Measurements from ENCODE around the gene MOB3B.
A peak's percentile ranks its signal among the peaks of the same experiment; 100 is the strongest.
"Not testable (repeated sequence)": the region's sequence is repeated elsewhere in the genome, so short reads cannot be mapped to it uniquely, and the experiment has no call there.

The MOB3B gene

DNA sequence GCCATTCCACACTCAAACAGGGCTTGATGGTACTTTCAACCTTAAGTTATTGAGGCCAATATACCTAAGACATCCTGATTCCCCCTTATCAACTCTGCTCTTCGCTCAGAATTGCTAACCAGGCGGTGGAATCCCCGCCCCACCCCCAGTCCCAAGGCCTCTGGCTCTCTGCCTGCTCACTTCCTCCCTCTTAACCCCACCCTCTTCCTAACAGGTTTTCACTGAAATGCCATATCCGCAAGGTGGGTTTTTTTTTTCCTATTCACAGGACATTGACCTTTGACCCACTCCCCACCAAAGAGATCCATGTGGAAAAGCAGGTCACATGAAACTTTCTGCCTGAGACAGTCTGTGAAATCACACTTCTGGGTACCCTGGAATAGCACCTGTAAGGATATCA lies 72.2 kb downstream of the MOB3B start:
- Histone ChIP-seq H3K9ac (ENCODE audit: low read depth in 1 of 2, low read length in 2 of 2) (no peak overlapping the region), H3K4me1 (ENCODE audit: control insufficient read depth in 1 of 2, insufficient read depth in 2 of 2, low read length in 2 of 2) (peaks cover 42 to 48% of the 10 kb centered on the region in 2 donors), H3K36me3 (ENCODE audit: control insufficient read depth in 1 of 2, insufficient read depth in 2 of 2, low read length in 2 of 2) (peaks cover 11 to 24% of the 10 kb centered on the region in 2 donors), H3K27ac (ENCODE audit: low read depth, low read length) (no peak overlapping the region), H3K27me3 (ENCODE audit: control insufficient read depth in 1 of 2, insufficient read depth in 2 of 2, low read length in 2 of 2) (no peaks in the 10 kb centered on the region), H3K4me3 (ENCODE audit: low read depth in 1 of 2, low read length in 2 of 2) (no peak overlapping the region), H3K9me3 (ENCODE audit: control insufficient read depth in 1 of 2, low read length in 2 of 2) (no peaks in the 10 kb centered on the region)

DNA sequence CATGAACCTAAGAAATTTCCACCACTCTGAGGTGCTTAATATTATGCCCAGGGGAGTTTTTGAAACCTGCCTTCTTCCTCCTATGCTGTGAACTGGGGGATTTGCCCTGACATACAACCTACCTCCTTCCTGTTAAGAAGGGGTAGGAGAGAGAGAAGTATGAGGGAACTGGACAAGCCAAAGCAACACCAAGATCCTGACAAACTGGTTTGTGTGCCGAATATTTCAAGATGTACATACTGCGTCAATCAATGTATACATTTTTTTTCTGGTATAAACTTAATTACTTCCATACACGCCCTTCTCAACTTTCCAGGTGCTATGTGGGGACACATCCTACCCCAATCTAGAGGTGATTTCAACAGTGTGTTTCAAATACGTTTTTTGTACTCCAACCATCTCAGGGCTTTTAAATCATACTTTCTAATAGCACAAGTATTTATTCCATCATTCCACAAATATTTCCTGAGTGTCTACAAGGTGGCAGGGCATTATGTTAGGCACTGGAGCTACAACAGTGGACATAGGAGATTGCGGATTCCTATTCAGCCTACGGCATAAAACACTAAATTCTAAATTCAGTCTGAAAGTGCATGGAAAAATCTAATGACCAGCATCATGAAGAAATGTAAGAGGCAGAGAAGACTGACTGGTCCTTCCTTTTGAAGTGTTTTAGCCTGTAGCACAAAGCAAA lies 75.6 kb downstream of the MOB3B start:
- Histone ChIP-seq H3K4me3 (ENCODE audit: low read depth in 1 of 2, low read length in 2 of 2) (no peak overlapping the region), H3K4me1 (ENCODE audit: control insufficient read depth in 1 of 2, insufficient read depth in 2 of 2, low read length in 2 of 2) (peaks cover 17 to 26% of the 10 kb centered on the region in 2 donors), H3K36me3 (ENCODE audit: control insufficient read depth in 1 of 2, insufficient read depth in 2 of 2, low read length in 2 of 2) (peaks cover 11 to 21% of the 10 kb centered on the region in 2 donors), H3K9me3 (ENCODE audit: control insufficient read depth in 1 of 2, low read length in 2 of 2) (no peaks in the 10 kb centered on the region), H3K27me3 (ENCODE audit: control insufficient read depth in 1 of 2, insufficient read depth in 2 of 2, low read length in 2 of 2) (no peaks in the 10 kb centered on the region), H3K27ac (ENCODE audit: low read depth, low read length) (no peak overlapping the region), H3K9ac (ENCODE audit: low read depth in 1 of 2, low read length in 2 of 2) (no peak overlapping the region)

DNA sequence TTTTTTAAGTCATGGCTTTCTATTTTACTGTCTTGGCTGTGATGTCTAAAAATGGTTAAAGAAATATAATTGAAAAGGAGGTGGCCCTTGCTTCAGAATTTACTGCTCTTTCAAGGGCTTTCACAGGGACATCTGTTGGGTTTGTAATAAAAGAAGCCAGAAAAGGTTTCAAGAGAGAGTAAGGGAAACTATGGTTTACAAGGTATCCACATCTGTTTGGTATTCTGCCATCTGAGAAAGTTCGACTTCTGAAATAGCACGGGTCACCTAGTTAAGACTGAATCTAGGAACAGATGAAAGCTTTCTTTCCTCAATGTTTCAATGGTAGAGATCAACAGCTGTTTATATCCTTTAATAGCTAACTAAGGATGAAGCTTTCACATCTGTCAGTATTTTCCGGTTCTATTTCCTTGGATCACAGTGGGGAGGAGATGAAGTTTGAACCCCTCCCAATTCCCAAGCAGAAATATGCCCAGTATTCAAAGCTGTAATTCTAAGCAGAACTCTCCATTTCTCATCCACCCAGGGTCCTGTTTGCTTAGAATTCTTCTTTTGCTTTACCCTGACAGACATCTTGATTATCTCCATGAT lies 78.3 kb downstream of the MOB3B start:
- H3K4me3 ChIP-seq (ENCODE audit: low read depth in 1 of 2, low read length in 2 of 2): no peak overlapping the region
- H3K27ac ChIP-seq (ENCODE audit: low read depth, low read length): no peak overlapping the region
- no peaks in the 10 kb centered on the region for H3K27me3 ChIP-seq (ENCODE audit: control insufficient read depth in 1 of 2, insufficient read depth in 2 of 2, low read length in 2 of 2)
- H3K9me3 ChIP-seq (ENCODE audit: control insufficient read depth in 1 of 2, low read length in 2 of 2): no peaks in the 10 kb centered on the region
- peaks cover 11 to 21% of the 10 kb centered on the region in 2 donors for H3K36me3 ChIP-seq (ENCODE audit: control insufficient read depth in 1 of 2, insufficient read depth in 2 of 2, low read length in 2 of 2)
- peaks cover 0 to 9% of the 10 kb centered on the region in 2 donors for H3K4me1 ChIP-seq (ENCODE audit: control insufficient read depth in 1 of 2, insufficient read depth in 2 of 2, low read length in 2 of 2)
- no peak overlapping the region for H3K9ac ChIP-seq (ENCODE audit: low read depth in 1 of 2, low read length in 2 of 2)

DNA sequence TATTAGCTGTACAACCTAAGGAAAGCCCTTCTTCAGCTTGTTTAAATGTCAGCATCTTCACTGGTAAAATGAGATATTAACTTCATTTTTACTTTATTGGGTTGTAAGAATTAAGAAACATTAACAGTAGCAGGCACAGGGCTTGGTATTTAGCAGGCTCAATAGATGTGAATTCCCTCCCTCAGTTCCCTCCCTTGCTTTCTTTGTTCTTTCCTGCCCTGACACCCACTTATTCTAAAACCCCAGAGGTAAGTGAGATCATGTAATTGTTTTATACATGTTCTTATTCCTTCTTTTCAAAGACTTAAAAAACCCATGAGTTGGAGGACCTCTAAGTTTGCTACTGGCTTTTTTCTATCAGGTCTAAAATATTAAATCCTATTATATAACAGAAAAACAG lies 78.9 kb downstream of the MOB3B start:
- Histone ChIP-seq H3K27ac (ENCODE audit: low read depth, low read length) (no peak overlapping the region), H3K36me3 (ENCODE audit: control insufficient read depth in 1 of 2, insufficient read depth in 2 of 2, low read length in 2 of 2) (peaks cover 11 to 22% of the 10 kb centered on the region in 2 donors), H3K9ac (ENCODE audit: low read depth in 1 of 2, low read length in 2 of 2) (no peak overlapping the region)

DNA sequence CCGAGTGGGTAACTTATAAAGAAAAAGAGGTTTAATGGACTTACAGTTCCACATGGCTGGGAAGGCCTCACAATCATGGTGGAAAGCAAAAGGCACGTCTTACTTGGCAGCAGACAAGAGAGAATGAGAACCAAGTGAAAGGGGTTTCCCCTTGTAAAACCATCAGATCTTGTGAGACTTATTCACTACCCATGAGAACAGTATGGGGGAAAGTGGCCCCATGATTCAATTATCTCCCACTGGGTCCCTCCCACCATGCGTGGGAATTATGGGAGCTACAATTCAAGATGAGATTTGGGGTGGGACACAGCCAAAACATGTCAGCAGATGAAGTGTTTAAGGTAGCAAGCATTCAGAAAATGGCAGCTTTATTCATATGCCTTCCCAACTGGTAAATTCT lies 81.3 kb downstream of the MOB3B start:
- H3K36me3 ChIP-seq (ENCODE audit: control insufficient read depth in 1 of 2, insufficient read depth in 2 of 2, low read length in 2 of 2); H3K9ac ChIP-seq (ENCODE audit: low read depth in 1 of 2, low read length in 2 of 2); H3K27ac ChIP-seq (ENCODE audit: low read depth, low read length); H3K27me3 ChIP-seq (ENCODE audit: control insufficient read depth in 1 of 2, insufficient read depth in 2 of 2, low read length in 2 of 2); H3K4me3 ChIP-seq (ENCODE audit: low read depth in 1 of 2, low read length in 2 of 2); H3K4me1 ChIP-seq (ENCODE audit: control insufficient read depth in 1 of 2, insufficient read depth in 2 of 2, low read length in 2 of 2); H3K9me3 ChIP-seq (ENCODE audit: control insufficient read depth in 1 of 2, low read length in 2 of 2): not testable (repeated sequence)

More for the DNA sequence above, 78.9 kb downstream of the MOB3B start:
- Histone ChIP-seq H3K4me1 (ENCODE audit: control insufficient read depth in 1 of 2, insufficient read depth in 2 of 2, low read length in 2 of 2) (peaks cover 0 to 9% of the 10 kb centered on the region in 2 donors), H3K9me3 (ENCODE audit: control insufficient read depth in 1 of 2, low read length in 2 of 2) (no peaks in the 10 kb centered on the region), H3K4me3 (ENCODE audit: low read depth in 1 of 2, low read length in 2 of 2) (no peak overlapping the region), H3K27me3 (ENCODE audit: control insufficient read depth in 1 of 2, insufficient read depth in 2 of 2, low read length in 2 of 2) (no peaks in the 10 kb centered on the region)

DNA sequence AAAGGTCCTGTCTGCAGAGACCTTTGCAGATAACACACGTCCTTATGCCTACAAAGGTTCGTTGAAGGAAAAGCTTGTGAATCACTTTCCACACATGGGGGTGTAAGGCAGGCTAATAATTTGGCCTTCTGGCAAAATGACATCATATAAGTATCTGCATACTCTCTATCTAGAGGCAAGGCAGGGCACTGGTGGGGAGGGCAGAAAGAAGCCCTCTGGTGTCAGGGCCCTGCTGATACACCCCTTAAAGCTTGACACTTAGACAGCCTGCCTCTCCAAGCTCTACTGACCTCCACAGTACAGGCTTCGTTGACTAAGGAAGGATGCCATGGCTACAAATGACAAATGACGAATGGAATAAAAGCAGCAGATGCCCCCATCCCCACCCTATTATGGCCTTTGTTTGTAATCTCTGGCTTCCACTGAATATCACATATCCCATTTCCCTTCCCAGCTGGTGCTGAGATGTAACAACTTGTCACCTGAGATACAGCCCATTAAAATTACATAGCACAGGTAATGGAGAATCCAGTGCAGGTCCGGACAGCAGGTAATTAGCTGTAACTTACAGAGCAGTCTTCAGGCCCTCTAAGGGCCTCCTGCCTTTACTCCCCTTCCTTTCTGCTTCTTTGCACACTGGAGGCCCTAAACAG lies 82.5 kb downstream of the MOB3B start:
- peaks cover 10 to 20% of the 10 kb centered on the region in 2 donors for H3K4me1 ChIP-seq (ENCODE audit: control insufficient read depth in 1 of 2, insufficient read depth in 2 of 2, low read length in 2 of 2)

DNA sequence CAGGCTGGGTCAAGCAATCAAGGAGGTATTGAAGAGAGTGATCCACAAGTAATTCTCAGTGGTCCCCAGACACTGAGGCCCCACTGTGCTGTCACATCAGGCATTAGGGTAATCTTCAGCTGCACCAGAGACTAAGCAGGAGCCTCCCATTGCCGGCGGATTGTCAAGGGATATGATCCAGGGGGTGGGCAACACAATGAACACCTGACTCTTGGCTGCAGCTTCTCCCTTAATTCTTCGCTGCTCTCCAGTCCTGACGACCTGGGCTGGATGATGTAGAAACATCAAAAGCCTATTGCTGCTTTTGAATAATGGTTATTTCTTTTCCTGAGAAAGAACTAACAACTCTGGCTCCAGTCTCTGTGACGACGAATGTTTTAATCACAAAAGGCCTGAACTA lies 83.9 kb downstream of the MOB3B start:
- Histone ChIP-seq H3K36me3 (ENCODE audit: control insufficient read depth in 1 of 2, insufficient read depth in 2 of 2, low read length in 2 of 2) (peaks cover 0 to 4% of the 10 kb centered on the region in 2 donors), H3K9ac (ENCODE audit: low read depth in 1 of 2, low read length in 2 of 2) (no peak overlapping the region), H3K27me3 (ENCODE audit: control insufficient read depth in 1 of 2, insufficient read depth in 2 of 2, low read length in 2 of 2) (no peaks in the 10 kb centered on the region), H3K9me3 (ENCODE audit: control insufficient read depth in 1 of 2, low read length in 2 of 2) (no peaks in the 10 kb centered on the region), H3K4me1 (ENCODE audit: control insufficient read depth in 1 of 2, insufficient read depth in 2 of 2, low read length in 2 of 2) (peaks cover 20 to 23% of the 10 kb centered on the region in 2 donors), H3K27ac (ENCODE audit: low read depth, low read length) (no peak overlapping the region), H3K4me3 (ENCODE audit: low read depth in 1 of 2, low read length in 2 of 2) (no peak overlapping the region)

More for the DNA sequence above, 82.5 kb downstream of the MOB3B start:
- no peak overlapping the region for H3K4me3 ChIP-seq (ENCODE audit: low read depth in 1 of 2, low read length in 2 of 2)
- peaks cover 0 to 4% of the 10 kb centered on the region in 2 donors for H3K36me3 ChIP-seq (ENCODE audit: control insufficient read depth in 1 of 2, insufficient read depth in 2 of 2, low read length in 2 of 2)
- H3K27me3 ChIP-seq (ENCODE audit: control insufficient read depth in 1 of 2, insufficient read depth in 2 of 2, low read length in 2 of 2): no peaks in the 10 kb centered on the region
- H3K9me3 ChIP-seq (ENCODE audit: control insufficient read depth in 1 of 2, low read length in 2 of 2): no peaks in the 10 kb centered on the region
- no peak overlapping the region for H3K27ac ChIP-seq (ENCODE audit: low read depth, low read length)
- no peak overlapping the region for H3K9ac ChIP-seq (ENCODE audit: low read depth in 1 of 2, low read length in 2 of 2)

DNA sequence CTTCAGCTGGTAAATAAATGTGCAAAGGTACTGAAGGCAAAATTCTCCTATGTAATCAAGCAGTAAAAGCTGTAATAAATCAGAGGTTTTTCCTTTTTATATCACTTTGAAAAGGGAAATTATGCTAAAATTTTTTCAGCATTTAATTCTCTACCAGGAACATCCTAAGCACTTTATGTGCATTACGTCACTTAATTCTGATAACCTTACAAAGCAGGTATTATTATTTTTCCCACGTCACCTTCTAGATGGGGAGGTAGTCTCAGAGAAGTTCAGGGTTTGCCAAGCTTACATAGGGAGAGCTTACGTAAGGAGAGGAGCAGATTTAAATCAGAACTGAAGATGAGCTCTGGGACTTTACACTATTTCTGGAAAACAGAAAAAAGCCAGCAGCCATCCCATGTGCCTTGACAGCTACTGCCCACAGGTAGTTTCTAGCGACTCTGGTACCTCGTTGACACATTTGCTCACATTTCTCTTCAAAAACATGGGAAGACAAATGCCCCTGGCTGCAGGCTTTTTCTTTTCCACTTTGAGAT lies 84.5 kb downstream of the MOB3B start:
- Histone ChIP-seq H3K9me3 (ENCODE audit: control insufficient read depth in 1 of 2, low read length in 2 of 2) (no peaks in the 10 kb centered on the region), H3K27me3 (ENCODE audit: control insufficient read depth in 1 of 2, insufficient read depth in 2 of 2, low read length in 2 of 2) (no peaks in the 10 kb centered on the region), H3K4me1 (ENCODE audit: control insufficient read depth in 1 of 2, insufficient read depth in 2 of 2, low read length in 2 of 2) (peaks cover 22 to 25% of the 10 kb centered on the region in 2 donors), H3K27ac (ENCODE audit: low read depth, low read length) (no peak overlapping the region), H3K36me3 (ENCODE audit: control insufficient read depth in 1 of 2, insufficient read depth in 2 of 2, low read length in 2 of 2) (peaks cover 0 to 4% of the 10 kb centered on the region in 2 donors), H3K9ac (ENCODE audit: low read depth in 1 of 2, low read length in 2 of 2) (no peak overlapping the region), H3K4me3 (ENCODE audit: low read depth in 1 of 2, low read length in 2 of 2) (no peak overlapping the region)

DNA sequence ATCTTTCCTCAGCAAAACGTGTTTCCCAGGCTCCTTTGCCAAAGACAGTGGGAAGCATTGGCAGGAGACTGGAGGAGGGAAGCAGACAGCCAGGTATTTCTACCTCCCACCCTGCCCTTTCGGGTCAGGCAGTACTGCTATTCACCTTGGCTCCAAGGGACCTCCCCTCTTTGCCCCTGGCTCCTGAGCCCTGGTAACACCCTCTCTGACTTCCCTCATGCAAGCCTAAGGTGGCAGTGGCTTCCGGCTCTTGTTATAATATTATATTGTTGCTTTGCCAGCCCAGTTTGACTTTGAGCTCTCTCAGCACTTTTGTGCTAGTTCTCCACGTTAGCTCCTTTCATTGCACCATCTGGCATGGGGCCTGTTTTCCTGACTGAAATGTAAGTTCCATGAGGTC lies 87.2 kb downstream of the MOB3B start:
- H3K9me3 ChIP-seq (ENCODE audit: control insufficient read depth in 1 of 2, low read length in 2 of 2): no peaks in the 10 kb centered on the region
- H3K27ac ChIP-seq (ENCODE audit: low read depth, low read length): no peak overlapping the region
- H3K27me3 ChIP-seq (ENCODE audit: control insufficient read depth in 1 of 2, insufficient read depth in 2 of 2, low read length in 2 of 2): no peaks in the 10 kb centered on the region
- peak overlapping the region in 1 of 2 donors; percentile 7 for H3K9ac ChIP-seq (ENCODE audit: low read depth in 1 of 2, low read length in 2 of 2)
- no peak overlapping the region for H3K4me3 ChIP-seq (ENCODE audit: low read depth in 1 of 2, low read length in 2 of 2)
- peaks cover 0 to 4% of the 10 kb centered on the region in 2 donors for H3K36me3 ChIP-seq (ENCODE audit: control insufficient read depth in 1 of 2, insufficient read depth in 2 of 2, low read length in 2 of 2)
- peaks cover 34 to 49% of the 10 kb centered on the region in 2 donors for H3K4me1 ChIP-seq (ENCODE audit: control insufficient read depth in 1 of 2, insufficient read depth in 2 of 2, low read length in 2 of 2)

DNA sequence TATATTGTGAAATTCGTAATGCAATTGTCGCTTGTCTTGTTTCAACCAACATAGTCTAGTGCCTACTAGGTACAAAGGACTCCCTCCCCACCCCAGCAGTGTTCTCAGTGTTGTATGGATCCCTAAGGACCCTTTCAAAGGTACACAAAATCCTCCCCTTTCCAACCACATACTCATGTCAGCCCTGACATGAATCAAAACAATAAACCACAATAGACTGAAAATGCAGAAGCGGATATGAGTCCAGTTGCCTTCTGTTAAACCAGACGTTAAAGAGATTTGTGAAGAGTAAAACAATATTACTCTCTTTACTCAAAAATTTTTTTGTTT lies 87.9 kb downstream of the MOB3B start:
- peaks cover 0 to 4% of the 10 kb centered on the region in 2 donors for H3K36me3 ChIP-seq (ENCODE audit: control insufficient read depth in 1 of 2, insufficient read depth in 2 of 2, low read length in 2 of 2)
- no peak overlapping the region for H3K4me3 ChIP-seq (ENCODE audit: low read depth in 1 of 2, low read length in 2 of 2)
- H3K4me1 ChIP-seq (ENCODE audit: control insufficient read depth in 1 of 2, insufficient read depth in 2 of 2, low read length in 2 of 2): peaks cover 35 to 49% of the 10 kb centered on the region in 2 donors
- no peak overlapping the region for H3K9ac ChIP-seq (ENCODE audit: low read depth in 1 of 2, low read length in 2 of 2)
- no peak overlapping the region for H3K27ac ChIP-seq (ENCODE audit: low read depth, low read length)
- H3K27me3 ChIP-seq (ENCODE audit: control insufficient read depth in 1 of 2, insufficient read depth in 2 of 2, low read length in 2 of 2): no peaks in the 10 kb centered on the region
- no peaks in the 10 kb centered on the region for H3K9me3 ChIP-seq (ENCODE audit: control insufficient read depth in 1 of 2, low read length in 2 of 2)

Data from duodenal mucosa (tissue), 2 donors.